H1 (cell line): ENCODE measurements around the gene OXNAD1. TPM values are rescaled to one million over a fixed set of nuclear protein-coding genes. Genes with fewer than 3 reads are reported as not detected.

Experiments
- polyA plus RNA-seq, 7 experiments: library from polyadenylated mRNA; depleted of rRNA in 3 of 7; stranded (reverse) in 5 of 7; unstranded in 2 of 7; fragments of >200 nt in 5 of 7; fragments of 200-250 nt in 2 of 7; gene quantifications; 1 replicate in 5 of 7; 2 replicates in 1 of 7; 4 replicates in 1 of 7; pipeline versions ENCODE4 v1.2.1 to v1.2.3, GENCODE V29; 2011 to 2013; ENCODE audit warnings: missing spikeins in 2 of 7, mixed read lengths in 2 of 7
- total RNA-seq: library from RNA; stranded (reverse); fragmentation: NEBNext Ultra II Directional; extraction: Animal tissue kit (Norgen Biotek cat#: 25700); gene quantifications from 2 replicates; pipeline ENCODE4 v1.2.1, GENCODE V29; 2021

The OXNAD1 gene
- total and polyA plus RNA-seq, 2 of the 8 experiments (the other 6 are each of a cell fraction or from before 2014, with no cell fraction given) = 14.9 to 24.8 TPM

Other genes starting within 250 kb of the OXNAD1 start
- gene GALNT15, start 90.5 kb upstream of the OXNAD1 start, total RNA-seq = not detected in 2 replicates
- 0.02 TPM in 1 of 2 replicates, not detected in the other for gene GALNT15, start 90.5 kb upstream of the OXNAD1 start, polyA plus RNA-seq (2011; rRNA removed)
- gene DPH3, start 269 bp upstream of the OXNAD1 start, total RNA-seq = 33.0 and 40.1 TPM in 2 replicates
- gene DPH3, start 269 bp upstream of the OXNAD1 start, polyA plus RNA-seq (2011; rRNA removed) = 5.8 and 9.8 TPM in 2 replicates
- 4.9 and 6.7 TPM in 2 replicates for gene RFTN1, start 248.5 kb downstream of the OXNAD1 start, total RNA-seq
- 4.6 and 7.5 TPM in 2 replicates for gene RFTN1, start 248.5 kb downstream of the OXNAD1 start, polyA plus RNA-seq (2011; rRNA removed)